ENCODE data around the gene DNAJC17. TPM values are rescaled to one million over a fixed set of nuclear protein-coding genes. Genes with fewer than 3 reads are reported as not detected.

The DNAJC17 gene
- total RNA-seq, 2 experiments from 2014 or later = 45.6 to 51.2 TPM

DNA sequence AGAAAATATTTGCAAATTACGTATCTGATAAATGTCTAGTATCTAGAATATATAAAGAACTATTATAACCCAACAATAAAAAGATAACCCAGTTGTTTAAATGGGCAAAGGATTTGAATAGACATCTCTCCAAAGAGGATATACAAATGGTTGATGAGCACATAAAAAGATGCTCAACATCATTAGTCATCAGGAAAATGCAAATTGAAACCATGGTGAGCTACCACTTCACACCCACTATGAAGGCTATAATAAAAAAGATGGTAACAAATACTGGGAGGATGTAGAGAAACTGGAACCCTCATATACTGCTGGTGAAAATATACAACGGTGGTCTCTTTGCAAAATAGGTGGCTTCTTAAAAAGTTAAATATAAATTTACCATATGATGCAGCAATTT is 84.3 kb downstream of the DNAJC17 start:
- Mint-ChIP-seq H3K27ac (no peak overlapping the region), H3K9me3 (ENCODE audit: low read depth) (no peaks in the 10 kb centered on the region), H3K36me3 (peaks cover 39% of the 10 kb centered on the region), H3K4me1 (peaks cover 16% of the 10 kb centered on the region), H3K27me3 (no peaks in the 10 kb centered on the region), H3K4me3 (no peak overlapping the region)
- no peak for ATAC-seq
- CTCF ChIA-PET = interaction anchor here (0.7 kb wide), 1 partner anchor 17 kb away, joined by 3 read pairs; no protein-coding TSS in a partner anchor
- DNase-seq = no peak

DNA sequence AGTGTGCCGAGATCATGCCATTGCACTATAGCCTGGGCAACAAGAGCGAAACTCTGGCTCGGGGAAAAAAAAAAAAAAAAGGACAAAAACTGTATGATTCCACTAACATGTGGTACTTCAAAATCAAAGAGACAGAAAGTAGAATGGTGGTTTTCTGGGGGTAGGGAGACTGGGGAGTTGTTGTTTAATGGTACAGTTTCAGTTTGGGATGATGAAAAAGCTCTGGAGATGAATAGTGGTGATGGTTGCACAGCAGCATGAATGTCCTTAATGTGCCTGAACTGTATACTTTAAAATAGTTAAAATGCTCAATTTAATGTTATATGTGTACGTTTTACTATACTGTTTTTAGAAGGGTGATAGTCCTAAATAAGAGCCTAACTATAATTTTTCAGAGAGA is 84.9 kb downstream of the DNAJC17 start:
- CTCF ChIA-PET = interaction anchor here (0.7 kb wide), 1 partner anchor 16 kb away, joined by 3 read pairs; no protein-coding TSS in a partner anchor
- H3K4me3 Mint-ChIP-seq = no peak overlapping the region
- H3K27me3 Mint-ChIP-seq = no peaks in the 10 kb centered on the region
- H3K36me3 Mint-ChIP-seq = peaks cover 41% of the 10 kb centered on the region
- no peak for DNase-seq
- H3K27ac Mint-ChIP-seq = peak overlapping the region; percentile 17
- no peak for ATAC-seq
- H3K4me1 Mint-ChIP-seq = peaks cover 16% of the 10 kb centered on the region
- H3K9me3 Mint-ChIP-seq (ENCODE audit: low read depth) = no peaks in the 10 kb centered on the region

DNA sequence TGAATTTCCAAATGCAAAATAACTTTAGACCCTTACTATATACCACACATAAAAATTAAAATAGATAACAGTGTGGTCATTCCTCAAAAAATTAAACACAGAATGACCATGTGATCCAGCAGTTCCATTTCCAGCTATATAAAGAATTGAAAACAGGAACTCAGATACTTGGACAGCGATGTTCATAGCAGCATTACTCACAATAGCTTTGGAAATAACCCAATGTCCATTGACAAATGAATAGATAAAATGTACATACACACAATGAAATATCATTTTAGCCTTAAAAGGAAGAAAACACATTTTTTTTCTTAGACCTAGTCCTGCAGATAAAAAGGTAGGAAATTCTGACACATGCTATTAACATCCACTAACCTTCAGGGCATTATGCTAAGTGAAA is 85.6 kb downstream of the DNAJC17 start:
- DNase-seq = no peak
- Mint-ChIP-seq H3K4me3 (no peak overlapping the region), H3K27me3 (no peaks in the 10 kb centered on the region), H3K4me1 (peaks cover 16% of the 10 kb centered on the region), H3K36me3 (peaks cover 42% of the 10 kb centered on the region), H3K27ac (no peak overlapping the region), H3K9me3 (ENCODE audit: low read depth) (no peaks in the 10 kb centered on the region)
- ATAC-seq = no peak
- CTCF ChIA-PET = interaction anchor here (1.0 kb wide), 2 partner anchors 19 to 43 kb away, joined by 3 read pairs; no protein-coding TSS in a partner anchor

DNA sequence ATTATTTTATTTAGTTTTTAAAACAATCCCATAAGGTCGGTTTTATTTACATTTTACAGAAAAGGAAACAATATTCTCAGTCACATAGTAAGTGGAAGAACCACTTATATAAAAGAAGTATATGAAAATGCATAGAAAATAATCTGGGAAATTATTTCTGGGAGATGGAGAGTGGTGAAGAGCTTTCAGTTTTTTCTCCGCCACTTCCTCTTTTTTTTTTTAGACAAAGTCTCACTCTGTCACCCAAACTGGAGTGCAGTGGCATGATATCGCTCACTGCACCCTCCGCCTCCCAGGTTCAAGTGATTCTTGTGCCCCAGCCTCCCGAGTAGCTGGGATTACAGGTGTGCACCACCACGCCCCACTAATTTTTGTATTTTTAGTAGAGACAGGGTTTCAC is 91.1 kb downstream of the DNAJC17 start:
- H3K27ac Mint-ChIP-seq = no peak overlapping the region
- peaks cover 2% of the 10 kb centered on the region for H3K4me1 Mint-ChIP-seq
- H3K27me3 Mint-ChIP-seq = no peaks in the 10 kb centered on the region
- peaks cover 50% of the 10 kb centered on the region for H3K36me3 Mint-ChIP-seq
- H3K4me3 Mint-ChIP-seq = no peak overlapping the region
- CTCF ChIA-PET = no interaction called here
- DNase-seq = no peak
- ATAC-seq = no peak
- no peaks in the 10 kb centered on the region for H3K9me3 Mint-ChIP-seq (ENCODE audit: low read depth)

Other genes starting within 250 kb of the DNAJC17 start
- 10 to 100 TPM; 24.4 to 27.8 TPM for gene CCDC32, start 242.4 kb downstream of the DNAJC17 start, total RNA-seq
- gene RPUSD2, start 238.2 kb downstream of the DNAJC17 start, total RNA-seq = 10 to 100 TPM; 17.6 to 17.7 TPM
- 10 to 100 TPM; 52.1 to 75.0 TPM for gene KNL1, start 213.2 kb downstream of the DNAJC17 start, total RNA-seq
- 10 to 100 TPM; 73.0 to 83.3 TPM for gene RAD51, start 112.3 kb downstream of the DNAJC17 start, total RNA-seq
- gene RMDN3, start 52.2 kb downstream of the DNAJC17 start, total RNA-seq = 10 to 100 TPM; 30.9 to 33.1 TPM
- gene GCHFR, start 43.4 kb downstream of the DNAJC17 start, total RNA-seq = 10 to 100 TPM; 25.9 to 29.1 TPM
- gene C15orf62, start 37.5 kb downstream of the DNAJC17 start, total RNA-seq = under 1 TPM; 0.45 to 0.82 TPM
- gene ZFYVE19, start 384 bp downstream of the DNAJC17 start, total RNA-seq = 10 to 100 TPM; 28.2 TPM
- not detected for gene PPP1R14D, start 21.2 kb upstream of the DNAJC17 start, total RNA-seq
- gene SPINT1, start 36.6 kb upstream of the DNAJC17 start, total RNA-seq = 1 to 10 TPM; 3.7 to 4.0 TPM
- not detected for gene RHOV, start 66.8 kb upstream of the DNAJC17 start, total RNA-seq
- gene VPS18, start 87.0 kb upstream of the DNAJC17 start, total RNA-seq = 10 to 100 TPM; 16.9 to 19.5 TPM
- under 1 TPM in 1 of 2 experiments, not detected in 1; 0.12 TPM for gene DLL4, start 121.9 kb upstream of the DNAJC17 start, total RNA-seq
- 10 to 100 TPM in 1 of 2 experiments, 1 to 10 TPM in 1; 8.3 to 13.0 TPM for gene CHAC1, start 146.0 kb upstream of the DNAJC17 start, total RNA-seq

Data from activated CD8-positive, alpha-beta memory T cell treated with anti-CD3 and anti-CD28 coated beads, Interleukin-2, amount 10 ng/mL, durations not matched to agents 7 days and 5 days (primary cell).